HCT116 (cell line): ENCODE results near the gene TMEM192. TPM values are rescaled to one million over a fixed set of nuclear protein-coding genes. Genes with fewer than 3 reads are reported as not detected.

Source experiments
- ATAC-seq: fragments of 200-7000 bp; cut with Tn5 transposase; 2 replicates; pipeline ENCODE4 v1.9.1; 2020; ENCODE audit warnings: mild to moderate bottlenecking, moderate library complexity
- BruUV-seq: library from RNA; stranded (reverse); fragments of 400-500 nt; replicated peaks from 2 replicates; lab custom pipeline; 2021; lab: Mats Ljungman, UMichigan
- CTCF ChIA-PET: fragments of 300-600 bp; sonication (Branson Sonifier 250); formaldehyde crosslinking; loops from one replicate; lab custom pipeline; 2021; ENCODE audit warnings: antibody characterized with exemption; lab: Charles Lee
- POLR2A ChIA-PET: fragments of 300-600, 350-600 bp; sonication (Branson Sonifier 250); formaldehyde crosslinking; loops from one replicate; lab custom pipeline; 2021; ENCODE audit warnings: antibody characterized with exemption; lab: Charles Lee
- RAD21 ChIA-PET, 2 experiments: fragments of 300-600 bp; sonication (Branson Sonifier 250); formaldehyde crosslinking; loops; one replicate each; lab custom pipeline; 2023; ENCODE audit warnings: low total read pairs in 2 of 2; ENCODE audit not compliant: uncharacterized antibody in 2 of 2, unreplicated experiment in 2 of 2, low non-redundant PET in 1 of 2; lab: Charles Lee
- DNase-seq: peaks from one replicate; pipeline ENCODE4 v3.0.0-alpha.2; 2010; ENCODE audit warnings: low read depth, low spot score
- H2AFZ ChIP-seq: fragments of 200-600 bp; shearing (Covaris generic), sonication (generic); 2 replicates; pipeline ENCODE4 v1.6.1; 2017; ENCODE audit warnings: low read depth, mixed run types, mixed read lengths, antibody characterized with exemption, low read length; ENCODE audit not compliant: poor library complexity, severe bottlenecking
- H3K27ac ChIP-seq: 2 replicates; pipeline ENCODE4 v1.5.1; 2012; ENCODE audit warnings: low read depth, low read length
- H3K27me3 ChIP-seq: fragments of 200-600 bp; sonication (generic); 2 replicates; pipeline ENCODE4 v1.6.1; 2016; ENCODE audit warnings: mixed run types, low read length, mixed read lengths; ENCODE audit not compliant: insufficient read depth
- H3K36me3 ChIP-seq, 2 experiments: fragments of 200-500 bp in 1 of 2; fragments of 200-600 bp in 1 of 2; sonication (Bioruptor generic) in 1 of 2; sonication (generic) in 1 of 2; 2 replicates each; pipeline versions ENCODE4 v1.5.1 to v1.6.1; 2014 to 2016; ENCODE audit warnings: low read length in 2 of 2, inconsistent platforms in 1 of 2, mixed read lengths in 1 of 2, mixed run types in 1 of 2; ENCODE audit not compliant: insufficient read depth in 2 of 2, control insufficient read depth in 1 of 2
- H3K4me1 ChIP-seq, 2 experiments: fragments of 200-600 bp in 1 of 2; sonication (generic) in 1 of 2; 2 replicates each; pipeline versions ENCODE4 v1.5.1 to v1.6.1; 2012 to 2017; ENCODE audit warnings: low read length in 2 of 2, inconsistent platforms in 1 of 2, mild to moderate bottlenecking in 1 of 2, mixed read lengths in 1 of 2, mixed run types in 1 of 2, moderate library complexity in 1 of 2; ENCODE audit not compliant: insufficient read depth in 2 of 2, control insufficient read depth in 1 of 2
- H3K4me2 ChIP-seq: fragments of 200-600 bp; sonication (generic); 2 replicates; pipeline ENCODE4 v1.6.1; 2017; ENCODE audit warnings: mixed run types, low read length, mixed read lengths
- H3K4me3 ChIP-seq, 2 experiments: fragments of 200-600 bp in 1 of 2; sonication (generic) in 1 of 2; replicated peaks in 1 of 2; 2 replicates each; pipeline ENCODE4 v1.5.1; 2011 to 2016; ENCODE audit warnings: low read length in 2 of 2, control low read depth in 1 of 2, low read depth in 1 of 2, mild to moderate bottlenecking in 1 of 2, mixed read lengths in 1 of 2, mixed run types in 1 of 2
- H3K79me2 ChIP-seq: fragments of 200-600 bp; sonication (generic); 2 replicates; pipeline ENCODE4 v1.6.1; 2017; ENCODE audit warnings: mild to moderate bottlenecking, mixed run types, low read length, moderate library complexity, mixed read lengths; ENCODE audit not compliant: insufficient read depth
- H3K9ac ChIP-seq: fragments of 200-600 bp; sonication (generic); 2 replicates; pipeline ENCODE4 v1.6.1; 2016; ENCODE audit warnings: low read length, mixed read lengths
- H3K9me2 ChIP-seq: fragments of 200-600 bp; sonication (generic), shearing (Covaris generic); 2 replicates; pipeline ENCODE4 v1.6.1; 2017; ENCODE audit warnings: mixed run types, mild to moderate bottlenecking, moderate library complexity; ENCODE audit not compliant: insufficient read depth
- H3K9me3 ChIP-seq, 2 experiments: fragments of 200-500 bp in 1 of 2; fragments of 200-600 bp in 1 of 2; sonication (Bioruptor generic) in 1 of 2; sonication (generic) in 1 of 2; 2 replicates each; pipeline ENCODE4 v1.6.1; 2014 to 2017; ENCODE audit warnings: low read length in 2 of 2, mixed read lengths in 2 of 2, inconsistent platforms in 1 of 2, low read depth in 1 of 2, mild to moderate bottlenecking in 1 of 2, mixed run types in 1 of 2, moderate library complexity in 1 of 2; ENCODE audit not compliant: control insufficient read depth in 1 of 2, insufficient read depth in 1 of 2
- H4K20me1 ChIP-seq: fragments of 200-600 bp; sonication (generic), shearing (Covaris generic); 2 replicates; pipeline ENCODE4 v1.6.1; 2017; ENCODE audit warnings: mixed run types, mild to moderate bottlenecking, moderate library complexity; ENCODE audit not compliant: insufficient read depth
- CBX3 ChIP-seq: IDR thresholded peaks from 2 replicates; pipeline ENCODE4 v1.6.1; 2012; ENCODE audit warnings: low read depth
- POLR2AphosphoS5 ChIP-seq: IDR thresholded peaks from 2 replicates; pipeline ENCODE4 v1.6.1; 2011; ENCODE audit warnings: mild to moderate bottlenecking, low read depth, low read length, moderate library complexity
- SIN3A ChIP-seq: IDR thresholded peaks from 2 replicates; pipeline ENCODE4 v1.6.1; 2012; ENCODE audit warnings: low read depth
- intact Hi-C: fragments of 100-400 bp; cut with micrococcal nuclease; formaldehyde crosslinking; loops from 2 replicates; pipeline ENCODE4 v1.10.0; 2022
- total RNA-seq: library from RNA; stranded (reverse); gene quantifications from one replicate; pipeline ENCODE4 v1.2.1, GENCODE V29; 2021; ENCODE audit not compliant: unreplicated experiment

TMEM192 gene
- total RNA-seq, 1 experiment from 2014 or later, result 13.1 TPM

DNA sequence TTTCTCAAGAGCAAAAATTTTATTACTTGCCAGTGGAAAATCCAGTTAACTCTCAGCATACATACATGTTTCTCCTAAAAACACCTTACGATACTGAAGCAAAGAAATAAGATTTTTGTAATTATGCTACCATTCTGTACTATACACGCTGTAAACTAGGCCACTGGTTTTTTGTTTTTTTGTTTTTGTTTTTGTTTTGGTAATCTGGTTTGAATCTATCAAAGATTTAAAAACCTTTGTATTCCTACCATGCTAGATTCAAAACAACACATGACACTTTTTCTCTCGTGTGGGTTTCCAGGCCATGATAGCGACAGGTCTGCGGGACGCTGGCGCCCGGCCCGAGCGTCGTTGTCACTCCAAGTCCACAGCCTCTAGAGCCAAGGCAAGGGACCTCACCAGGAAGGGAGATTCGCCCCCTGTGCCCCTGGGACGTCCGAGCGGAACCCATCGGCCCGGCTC is 723 bp downstream of the TMEM192 start:
- Histone ChIP-seq H3K9ac (peak overlapping the region; percentile 77), H4K20me1 (no peaks in the 10 kb centered on the region), H2AFZ (peak overlapping the region; percentile 5), H3K79me2 (0 out of 2 replicates have a peak, but pooled peaks cover 6% of the 10 kb centered on the region), H3K9me2 (no peaks in the 10 kb centered on the region), H3K4me3 (peak overlapping the region; percentile 65 to 78), H3K4me1 (peaks cover 8 to 14% of the 10 kb centered on the region in 2 experiments; a peak in 3 of 4 replicates), H3K4me2 (peak overlapping the region; percentile 77), H3K27ac (peak overlapping the region; percentile 74), H3K36me3 (no peaks in the 10 kb centered on the region), H3K9me3 (no peaks in the 10 kb centered on the region), H3K27me3 (no peaks in the 10 kb centered on the region)
- intact Hi-C loops, result loop anchor here (5.0 kb wide), 1 partner anchor 215 kb away; the partner anchor contains the start of gene MSMO1
- DNase-seq (no peak), ATAC-seq (no peak)
- no TSS peak for BruUV-seq
- CTCF ChIA-PET, result interaction anchor here (1.3 to 1.9 kb wide), 5 partner anchors 9 to 244 kb away, joined by 4 to 28 read pairs (median 5); no protein-coding TSS in a partner anchor
- TF ChIP-seq SIN3A (0 out of 2 replicates have a peak, but pooled peaks have one; percentile 77), CBX3 (no peak)
- POLR2A ChIA-PET, result interaction anchor here (0.9 kb wide), 1 partner anchor 328 kb away, joined by 3 read pairs; no protein-coding TSS in a partner anchor
- RAD21 ChIA-PET, result no interaction called here

DNA sequence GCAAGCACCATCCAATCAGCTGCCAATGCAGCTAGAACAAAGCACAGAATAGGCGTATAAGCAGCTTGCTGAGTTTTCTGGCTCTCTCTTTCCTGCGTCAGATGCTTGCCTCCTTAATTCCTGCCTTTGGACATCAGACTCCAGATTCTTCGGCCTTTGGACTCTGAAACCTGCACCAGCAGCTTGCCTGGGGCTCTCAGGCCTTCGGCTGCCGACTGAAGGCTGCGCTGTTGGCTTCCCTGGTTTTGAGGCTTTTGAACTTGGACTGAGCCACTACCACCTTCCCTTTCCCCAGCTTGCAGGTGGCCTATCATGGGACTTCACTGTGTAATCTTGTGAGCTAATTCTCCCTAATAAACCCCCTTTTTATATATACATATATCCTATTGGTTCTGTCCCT is 6.1 kb downstream of the TMEM192 start:
- H3K27ac ChIP-seq, result no peak overlapping the region
- no peaks in the 10 kb centered on the region for H3K9me2 ChIP-seq
- ATAC-seq (no peak), DNase-seq (no peak)
- no peak for TF ChIP-seq POLR2AphosphoS5
- ChIA-PET CTCF (interaction anchor here (3.0 kb wide), 1 partner anchor 10 kb away, joined by 10 read pairs; no protein-coding TSS in a partner anchor), RAD21 (no interaction called here), POLR2A (no interaction called here)
- H2AFZ ChIP-seq, result no peak overlapping the region
- 0 out of 2 replicates have a peak, but pooled peaks cover 4% of the 10 kb centered on the region for H3K79me2 ChIP-seq
- no peaks in the 10 kb centered on the region for H3K27me3 ChIP-seq
- no peak overlapping the region for H3K4me2 ChIP-seq
- BruUV-seq, result no TSS peak
- no peak overlapping the region for H3K4me3 ChIP-seq
- no peaks in the 10 kb centered on the region; a peak in 1 of 4 replicates for H3K36me3 ChIP-seq
- H4K20me1 ChIP-seq, result no peaks in the 10 kb centered on the region
- H3K9ac ChIP-seq, result no peak overlapping the region
- H3K4me1 ChIP-seq, result no peaks in the 10 kb centered on the region; a peak in 1 of 4 replicates
- H3K9me3 ChIP-seq, result no peaks in the 10 kb centered on the region
- intact Hi-C loops, result no loop called here
